ENCODE results near the gene PUDP. TPM values are rescaled to one million over a fixed set of nuclear protein-coding genes. Genes with fewer than 3 reads are reported as not detected.

Gene PUDP
- total RNA-seq, 2 donors from 2014 or later, result 19.4 to 37.2 TPM

GRCh38 chrX:7156879-7157278, 8.9 kb upstream of the PUDP start:
- H3K4me3 Mint-ChIP-seq, result no peak overlapping the region
- Histone ChIP-seq H3K9me3 (ENCODE audit: control insufficient read depth, low read length) (no peaks in the 10 kb centered on the region), H3K9ac (ENCODE audit: extremely low read depth, low read length, poor library complexity, severe bottlenecking) (no peak overlapping the region), H3K27me3 (ENCODE audit: control insufficient read depth, insufficient read depth, low read length, poor library complexity, severe bottlenecking) (no peaks in the 10 kb centered on the region), H3K4me1 (ENCODE audit: control insufficient read depth, insufficient read depth, low read length) (no peaks in the 10 kb centered on the region), H3K27ac (ENCODE audit: low read depth, low read length) (no peak overlapping the region), H3K4me3 (ENCODE audit: low read length) (no peak overlapping the region), H3K36me3 (ENCODE audit: control insufficient read depth, insufficient read depth, low read length) (no peaks in the 10 kb centered on the region)
- WGBS, 2 experiments (ENCODE audit: insufficient coverage in 1 of 2, insufficient read length in 1 of 2), result 82 to 100% methylated on average over 2 to 3 of the region's 3 CpGs
- DNase-seq, result no peak
- peaks cover 10% of the 10 kb centered on the region for H3K4me1 Mint-ChIP-seq
- no peaks in the 10 kb centered on the region for H3K36me3 Mint-ChIP-seq (ENCODE audit: low read depth)
- H3K27me3 Mint-ChIP-seq (ENCODE audit: insufficient read depth), result peaks cover 16% of the 10 kb centered on the region
- no peak overlapping the region for H3K27ac Mint-ChIP-seq
- no peaks in the 10 kb centered on the region for H3K9me3 Mint-ChIP-seq
- no peak for TF ChIP-seq CTCF (conservative IDR thresholded peaks at IDR 0.05)

- Histone ChIP-seq H3K4me3 (ENCODE audit: low read length) (no peak overlapping the region), H3K27ac (ENCODE audit: low read depth, low read length) (no peak overlapping the region), H3K4me1 (ENCODE audit: control insufficient read depth, insufficient read depth, low read length) (no peaks in the 10 kb centered on the region), H3K36me3 (ENCODE audit: control insufficient read depth, insufficient read depth, low read length) (no peaks in the 10 kb centered on the region), H3K27me3 (ENCODE audit: control insufficient read depth, insufficient read depth, low read length, poor library complexity, severe bottlenecking) (no peaks in the 10 kb centered on the region), H3K9me3 (ENCODE audit: control insufficient read depth, low read length) (no peaks in the 10 kb centered on the region), H3K9ac (ENCODE audit: extremely low read depth, low read length, poor library complexity, severe bottlenecking) (no peak overlapping the region)
- H3K4me1 Mint-ChIP-seq, result peaks cover 10% of the 10 kb centered on the region
- H3K36me3 Mint-ChIP-seq (ENCODE audit: low read depth), result no peaks in the 10 kb centered on the region
- 86% methylated on average over 1 of the region's 1 CpG; no CpG with 5 or more reads in 1 of the 2 experiments for WGBS, 2 experiments (ENCODE audit: insufficient coverage in 1 of 2, insufficient read length in 1 of 2)
- no peaks in the 10 kb centered on the region for H3K9me3 Mint-ChIP-seq
- no peak overlapping the region for H3K27ac Mint-ChIP-seq
- H3K4me3 Mint-ChIP-seq, result no peak overlapping the region
- H3K27me3 Mint-ChIP-seq (ENCODE audit: insufficient read depth), result peaks cover 16% of the 10 kb centered on the region
- no peak for TF ChIP-seq CTCF (conservative IDR thresholded peaks at IDR 0.05)
- DNase-seq, result no peak
Measured at GRCh38 chrX:7155163-7155562, 7.2 kb upstream of the PUDP start.

GRCh38 chrX:7154041-7154597, 6.2 kb upstream of the PUDP start:
- H3K9me3 ChIP-seq (ENCODE audit: control insufficient read depth, low read length), result no peaks in the 10 kb centered on the region
- no peak for TF ChIP-seq CTCF (conservative IDR thresholded peaks at IDR 0.05)
- no peaks in the 10 kb centered on the region for H3K4me1 ChIP-seq (ENCODE audit: control insufficient read depth, insufficient read depth, low read length)
- H3K4me1 Mint-ChIP-seq, result peaks cover 5% of the 10 kb centered on the region
- no peak overlapping the region for H3K4me3 ChIP-seq (ENCODE audit: low read length)
- no peak overlapping the region for H3K9ac ChIP-seq (ENCODE audit: extremely low read depth, low read length, poor library complexity, severe bottlenecking)
- DNase-seq, result no peak
- no peak overlapping the region for H3K27ac Mint-ChIP-seq
- no peaks in the 10 kb centered on the region for H3K27me3 ChIP-seq (ENCODE audit: control insufficient read depth, insufficient read depth, low read length, poor library complexity, severe bottlenecking)
- no peak overlapping the region for H3K4me3 Mint-ChIP-seq
- H3K9me3 Mint-ChIP-seq, result no peaks in the 10 kb centered on the region
- no peaks in the 10 kb centered on the region for H3K36me3 ChIP-seq (ENCODE audit: control insufficient read depth, insufficient read depth, low read length)
- H3K27ac ChIP-seq (ENCODE audit: low read depth, low read length), result no peak overlapping the region
- WGBS, 2 experiments (ENCODE audit: insufficient coverage in 1 of 2, insufficient read length in 1 of 2), result 40 to 66% methylated on average over 2 to 5 of the region's 7 CpGs
- peaks cover 16% of the 10 kb centered on the region for H3K27me3 Mint-ChIP-seq (ENCODE audit: insufficient read depth)
- no peaks in the 10 kb centered on the region for H3K36me3 Mint-ChIP-seq (ENCODE audit: low read depth)
